ENCODE data around the gene CHD2.

Gene CHD2

DNA sequence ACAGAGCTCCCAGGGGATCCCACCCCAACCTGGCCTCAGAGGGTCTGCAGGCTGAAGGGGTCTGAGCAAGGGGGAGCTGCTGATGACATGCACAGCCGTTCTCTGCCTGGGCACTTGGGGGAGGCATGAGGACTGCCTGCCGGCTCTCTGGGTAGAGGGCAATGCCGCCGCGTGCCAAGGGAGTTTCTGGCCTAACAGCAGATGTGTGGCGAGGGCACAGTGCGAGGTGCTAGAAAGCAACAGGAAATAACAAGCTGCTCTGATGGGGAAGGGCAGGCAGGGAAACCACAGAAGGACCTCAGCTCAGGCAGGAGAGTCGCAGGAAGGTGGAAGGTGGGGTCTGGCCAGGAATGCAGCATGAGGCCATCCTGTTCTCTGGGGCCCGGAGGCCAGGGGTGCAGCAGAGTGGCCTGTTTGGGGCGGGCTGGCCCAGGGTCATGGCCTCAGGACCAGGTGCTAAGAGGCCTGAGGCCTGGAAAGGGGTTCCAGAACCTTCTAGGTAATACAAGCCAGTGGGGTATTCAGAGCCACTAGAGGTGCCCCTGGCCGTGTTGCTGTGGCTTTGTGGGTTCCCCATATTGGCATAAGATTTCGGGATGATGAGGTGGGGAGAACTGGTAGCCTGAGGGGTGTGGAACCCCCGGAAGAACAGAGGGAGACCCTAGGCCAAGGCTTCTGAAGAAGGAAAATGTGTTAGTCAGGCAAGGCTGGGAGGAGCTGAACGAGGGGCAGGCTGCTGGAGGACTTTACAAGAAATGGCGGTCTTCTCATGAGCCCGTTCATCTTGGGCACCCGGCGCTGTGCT is 147.7 kb downstream of the CHD2 start:
- Histone ChIP-seq H3K36me3 (ENCODE audit: insufficient read depth, low read length) (peaks cover 83% of the 10 kb centered on the region), H3K27me3 (ENCODE audit: insufficient read depth, low read length, poor library complexity) (no peaks in the 10 kb centered on the region), H3K79me2 (ENCODE audit: insufficient read depth, low read length) (no peaks in the 10 kb centered on the region), H3K4me1 (ENCODE audit: insufficient read depth, low read length) (peaks cover 17% of the 10 kb centered on the region), H3K4me2 (ENCODE audit: insufficient read depth, low read length) (no peak overlapping the region), H3K9ac (ENCODE audit: low read depth, low read length) (no peak overlapping the region), H2AFZ (ENCODE audit: low read depth, low read length) (no peak overlapping the region), H3K27ac (ENCODE audit: low read length) (peak overlapping the region; percentile 50), H3K4me3 (ENCODE audit: low read depth in 1 of 2, low read length in 2 of 2) (no peak overlapping the region), H4K20me1 (ENCODE audit: insufficient read depth, low read length) (no peaks in the 10 kb centered on the region), H3K9me3 (ENCODE audit: insufficient read depth, low read length, severe bottlenecking) (peaks cover 3% of the 10 kb centered on the region)
- TF ChIP-seq EZH2 (IDR thresholded peaks at IDR 0.05; ENCODE audit: borderline replicate concordance, low read depth, low read length, severe bottlenecking) (no peak), CTCF (IDR thresholded peaks at IDR 0.05; ENCODE audit: borderline replicate concordance, extremely low read depth, low read length, poor library complexity, severe bottlenecking) (no peak)
- DNase-seq: peak; percentile 62
- peak; percentile 78 for ATAC-seq (ENCODE audit: insufficient read depth, low read depth)

GRCh38 chr15:93048426-93048721 is 148.2 kb downstream of the CHD2 start:
- Histone ChIP-seq H3K79me2 (ENCODE audit: insufficient read depth, low read length) (0 out of 2 replicates have a peak, but pooled peaks cover 4% of the 10 kb centered on the region), H3K9ac (ENCODE audit: low read depth, low read length) (no peak overlapping the region), H3K4me3 (ENCODE audit: low read depth in 1 of 2, low read length in 2 of 2) (no peak overlapping the region), H3K4me2 (ENCODE audit: insufficient read depth, low read length) (no peak overlapping the region), H3K27me3 (ENCODE audit: insufficient read depth, low read length, poor library complexity) (no peaks in the 10 kb centered on the region), H3K27ac (ENCODE audit: low read length) (no peak overlapping the region; the same call in 1 of the 2 replicates), H3K4me1 (ENCODE audit: insufficient read depth, low read length) (peaks cover 17% of the 10 kb centered on the region), H3K36me3 (ENCODE audit: insufficient read depth, low read length) (peaks cover 82% of the 10 kb centered on the region), H4K20me1 (ENCODE audit: insufficient read depth, low read length) (no peaks in the 10 kb centered on the region), H3K9me3 (ENCODE audit: insufficient read depth, low read length, severe bottlenecking) (peaks cover 3% of the 10 kb centered on the region), H2AFZ (ENCODE audit: low read depth, low read length) (no peak overlapping the region)
- no peak for DNase-seq
- no peak for ATAC-seq (ENCODE audit: insufficient read depth, low read depth)
- no peak for TF ChIP-seq CTCF (IDR thresholded peaks at IDR 0.05; ENCODE audit: borderline replicate concordance, extremely low read depth, low read length, poor library complexity, severe bottlenecking)
- no peak for TF ChIP-seq EZH2 (IDR thresholded peaks at IDR 0.05; ENCODE audit: borderline replicate concordance, low read depth, low read length, severe bottlenecking)

- ATAC-seq (ENCODE audit: insufficient read depth, low read depth): no peak
- Histone ChIP-seq H3K27ac (ENCODE audit: low read length) (no peak overlapping the region), H3K27me3 (ENCODE audit: insufficient read depth, low read length, poor library complexity) (no peaks in the 10 kb centered on the region), H3K4me2 (ENCODE audit: insufficient read depth, low read length) (no peak overlapping the region), H3K9me3 (ENCODE audit: insufficient read depth, low read length, severe bottlenecking) (peaks cover 3% of the 10 kb centered on the region), H3K9ac (ENCODE audit: low read depth, low read length) (no peak overlapping the region), H3K36me3 (ENCODE audit: insufficient read depth, low read length) (peaks cover 83% of the 10 kb centered on the region), H3K79me2 (ENCODE audit: insufficient read depth, low read length) (0 out of 2 replicates have a peak, but pooled peaks cover 5% of the 10 kb centered on the region), H3K4me3 (ENCODE audit: low read depth in 1 of 2, low read length in 2 of 2) (no peak overlapping the region), H4K20me1 (ENCODE audit: insufficient read depth, low read length) (no peaks in the 10 kb centered on the region), H2AFZ (ENCODE audit: low read depth, low read length) (no peak overlapping the region), H3K4me1 (ENCODE audit: insufficient read depth, low read length) (peaks cover 17% of the 10 kb centered on the region)
- no peak for TF ChIP-seq EZH2 (IDR thresholded peaks at IDR 0.05; ENCODE audit: borderline replicate concordance, low read depth, low read length, severe bottlenecking)
- no peak for DNase-seq
Measured at GRCh38 chr15:93048759-93049161, 148.6 kb downstream of the CHD2 start.

- Histone ChIP-seq H3K9me3 (ENCODE audit: insufficient read depth, low read length, severe bottlenecking) (peaks cover 3% of the 10 kb centered on the region), H3K36me3 (ENCODE audit: insufficient read depth, low read length) (peaks cover 82% of the 10 kb centered on the region), H3K9ac (ENCODE audit: low read depth, low read length) (no peak overlapping the region), H3K4me3 (ENCODE audit: low read depth in 1 of 2, low read length in 2 of 2) (no peak overlapping the region), H2AFZ (ENCODE audit: low read depth, low read length) (no peak overlapping the region), H3K27me3 (ENCODE audit: insufficient read depth, low read length, poor library complexity) (no peaks in the 10 kb centered on the region), H3K79me2 (ENCODE audit: insufficient read depth, low read length) (0 out of 2 replicates have a peak, but pooled peaks cover 5% of the 10 kb centered on the region), H4K20me1 (ENCODE audit: insufficient read depth, low read length) (no peaks in the 10 kb centered on the region), H3K4me2 (ENCODE audit: insufficient read depth, low read length) (no peak overlapping the region), H3K27ac (ENCODE audit: low read length) (no peak overlapping the region), H3K4me1 (ENCODE audit: insufficient read depth, low read length) (peaks cover 17% of the 10 kb centered on the region)
- no peak for TF ChIP-seq EZH2 (IDR thresholded peaks at IDR 0.05; ENCODE audit: borderline replicate concordance, low read depth, low read length, severe bottlenecking)
- TF ChIP-seq CTCF (IDR thresholded peaks at IDR 0.05; ENCODE audit: borderline replicate concordance, extremely low read depth, low read length, poor library complexity, severe bottlenecking): no peak
- ATAC-seq (ENCODE audit: insufficient read depth, low read depth) (no peak), DNase-seq (no peak)
Measured at GRCh38 chr15:93049233-93049632, 149.1 kb downstream of the CHD2 start.
